PFSK-1 (cell line): ENCODE results near the gene MEGF10.

Experiments
- SIN3A ChIP-seq: IDR thresholded peaks from 2 replicates; pipeline ENCODE4 v1.6.1; 2012; ENCODE audit warnings: mild to moderate bottlenecking, low read length, moderate library complexity, borderline replicate concordance; ENCODE audit not compliant: insufficient read depth
- TAF1 ChIP-seq: IDR thresholded peaks from 2 replicates; pipeline ENCODE4 v1.6.1; 2012; ENCODE audit warnings: low read length, control low read depth, borderline replicate concordance; ENCODE audit not compliant: insufficient read depth
- TF ChIP-seq, protein P1 (sequence below), 2 experiments: IDR thresholded peaks; 2 replicates each; pipeline versions ENCODE4 v1.6.1 to v1.8.0; 2011 to 2012; ENCODE audit warnings: low read depth in 2 of 2, low read length in 2 of 2, control low read depth in 1 of 2, inconsistent platforms in 1 of 2, mild to moderate bottlenecking in 1 of 2, moderate library complexity in 1 of 2; ENCODE audit not compliant: insufficient read depth in 1 of 2

DNA sequence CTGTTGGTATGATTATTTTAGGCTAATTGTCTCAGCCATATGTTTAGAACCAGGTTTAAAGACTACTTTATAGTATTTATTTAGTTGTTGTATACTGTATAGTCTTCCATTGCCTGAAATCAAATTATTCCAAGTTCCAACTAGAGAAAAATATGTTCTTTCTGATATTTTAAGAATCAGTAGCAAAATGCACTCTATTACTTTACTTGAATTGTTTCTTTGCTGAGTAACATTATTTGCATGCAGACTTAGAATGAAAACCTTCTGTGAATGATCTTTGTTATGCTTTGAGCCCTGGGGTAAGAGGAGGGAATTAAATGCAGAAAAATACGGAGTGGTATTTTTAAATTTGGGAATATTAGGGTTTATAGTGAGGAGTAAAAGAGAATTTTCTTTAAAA, 47.9 kb downstream of the MEGF10 start:
- no peak for TF ChIP-seq TAF1
- TF ChIP-seq, protein P1, sequence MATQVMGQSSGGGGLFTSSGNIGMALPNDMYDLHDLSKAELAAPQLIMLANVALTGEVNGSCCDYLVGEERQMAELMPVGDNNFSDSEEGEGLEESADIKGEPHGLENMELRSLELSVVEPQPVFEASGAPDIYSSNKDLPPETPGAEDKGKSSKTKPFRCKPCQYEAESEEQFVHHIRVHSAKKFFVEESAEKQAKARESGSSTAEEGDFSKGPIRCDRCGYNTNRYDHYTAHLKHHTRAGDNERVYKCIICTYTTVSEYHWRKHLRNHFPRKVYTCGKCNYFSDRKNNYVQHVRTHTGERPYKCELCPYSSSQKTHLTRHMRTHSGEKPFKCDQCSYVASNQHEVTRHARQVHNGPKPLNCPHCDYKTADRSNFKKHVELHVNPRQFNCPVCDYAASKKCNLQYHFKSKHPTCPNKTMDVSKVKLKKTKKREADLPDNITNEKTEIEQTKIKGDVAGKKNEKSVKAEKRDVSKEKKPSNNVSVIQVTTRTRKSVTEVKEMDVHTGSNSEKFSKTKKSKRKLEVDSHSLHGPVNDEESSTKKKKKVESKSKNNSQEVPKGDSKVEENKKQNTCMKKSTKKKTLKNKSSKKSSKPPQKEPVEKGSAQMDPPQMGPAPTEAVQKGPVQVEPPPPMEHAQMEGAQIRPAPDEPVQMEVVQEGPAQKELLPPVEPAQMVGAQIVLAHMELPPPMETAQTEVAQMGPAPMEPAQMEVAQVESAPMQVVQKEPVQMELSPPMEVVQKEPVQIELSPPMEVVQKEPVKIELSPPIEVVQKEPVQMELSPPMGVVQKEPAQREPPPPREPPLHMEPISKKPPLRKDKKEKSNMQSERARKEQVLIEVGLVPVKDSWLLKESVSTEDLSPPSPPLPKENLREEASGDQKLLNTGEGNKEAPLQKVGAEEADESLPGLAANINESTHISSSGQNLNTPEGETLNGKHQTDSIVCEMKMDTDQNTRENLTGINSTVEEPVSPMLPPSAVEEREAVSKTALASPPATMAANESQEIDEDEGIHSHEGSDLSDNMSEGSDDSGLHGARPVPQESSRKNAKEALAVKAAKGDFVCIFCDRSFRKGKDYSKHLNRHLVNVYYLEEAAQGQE (IDR thresholded peaks at IDR 0.05; ENCODE audit: insufficient read depth in 1 of 2, low read depth in 2 of 2, low read length in 2 of 2): no peak
- TF ChIP-seq SIN3A: no peak
